Loucy (cell line): ENCODE results near the gene CUL1.

Experiments used
- H2AFZ ChIP-seq: fragments of 200-600 bp; sonication (generic); 2 replicates; pipeline ENCODE4 v1.6.0; 2016; ENCODE audit warnings: antibody characterized with exemption, mild to moderate bottlenecking, low read length, moderate library complexity
- H3F3A ChIP-seq: fragments of 200-600 bp; 2 replicates; pipeline ENCODE4 v1.6.0; 2016; ENCODE audit warnings: antibody characterized with exemption, low read depth, mild to moderate bottlenecking
- H3K27me3 ChIP-seq: fragments of 200-600 bp; sonication (generic); 2 replicates; pipeline ENCODE4 v1.6.1; 2014; ENCODE audit warnings: low read length, mild to moderate bottlenecking; ENCODE audit not compliant: insufficient read depth, poor library complexity, severe bottlenecking
- H3K36me3 ChIP-seq: fragments of 200-600 bp; sonication (generic); 2 replicates; pipeline ENCODE4 v1.6.1; 2016; ENCODE audit warnings: low read length; ENCODE audit not compliant: insufficient read depth
- H3K4me1 ChIP-seq: fragments of 200-600 bp; sonication (generic); 2 replicates; pipeline ENCODE4 v1.5.1; 2014; ENCODE audit warnings: low read length, mild to moderate bottlenecking; ENCODE audit not compliant: insufficient read depth, poor library complexity, severe bottlenecking
- H3K4me2 ChIP-seq: fragments of 200-600 bp; sonication (generic); 2 replicates; pipeline ENCODE4 v1.6.0; 2014; ENCODE audit warnings: antibody characterized with exemption, low read length, low read depth, mild to moderate bottlenecking; ENCODE audit not compliant: poor library complexity, severe bottlenecking
- H3K4me3 ChIP-seq: fragments of 200-600 bp; sonication (generic); 2 replicates; pipeline ENCODE4 v1.5.1; 2014; ENCODE audit warnings: low read length, mild to moderate bottlenecking, mixed read lengths; ENCODE audit not compliant: poor library complexity, severe bottlenecking
- H3K79me2 ChIP-seq: fragments of 200-600 bp; sonication (generic); 2 replicates; pipeline ENCODE4 v1.6.1; 2014; ENCODE audit warnings: low read length; ENCODE audit not compliant: insufficient read depth
- H3K9ac ChIP-seq: fragments of 200-600 bp; sonication (generic); 2 replicates; pipeline ENCODE4 v1.6.0; 2014; ENCODE audit warnings: mild to moderate bottlenecking, low read depth, low read length, moderate library complexity; ENCODE audit not compliant: poor library complexity, severe bottlenecking
- H3K9me2 ChIP-seq: fragments of 200-600 bp; sonication (generic); replicated peaks from 2 replicates; pipeline ENCODE4 v1.6.1; 2016; ENCODE audit warnings: low read depth, low read length, mixed read lengths
- H3K9me3 ChIP-seq: fragments of 200-600 bp; sonication (generic); 2 replicates; pipeline ENCODE4 v1.6.1; 2014; ENCODE audit warnings: mild to moderate bottlenecking, antibody characterized with exemption, low read length, low read depth; ENCODE audit not compliant: insufficient read depth
- H4K20me1 ChIP-seq: fragments of 200-600 bp; sonication (generic); 2 replicates; pipeline ENCODE4 v1.6.0; 2014; ENCODE audit warnings: antibody characterized with exemption, low read length, mild to moderate bottlenecking; ENCODE audit not compliant: insufficient read depth, poor library complexity, severe bottlenecking
- CTCF ChIP-seq: fragments of 200-600 bp; sonication (generic); conservative IDR thresholded peaks from 2 replicates; pipeline ENCODE4 v1.5.1; 2014; ENCODE audit warnings: mild to moderate bottlenecking, antibody characterized with exemption, low read length
- EZH2phosphoT487 ChIP-seq: fragments of 200-600 bp; IDR thresholded peaks from 2 replicates; pipeline ENCODE4 v1.6.1; 2018; ENCODE audit warnings: antibody characterized with exemption, mild to moderate bottlenecking, moderate library complexity, borderline replicate concordance

Gene CUL1

GRCh38 chr7:148825338-148825737 is 126.6 kb downstream of the CUL1 start:
- Histone ChIP-seq H3F3A (no peaks in the 10 kb centered on the region), H2AFZ (no peak overlapping the region), H3K9me2 (no peaks in the 10 kb centered on the region), H3K4me3 (no peak overlapping the region), H3K27me3 (no peaks in the 10 kb centered on the region), H3K9me3 (no peaks in the 10 kb centered on the region), H3K9ac (no peak overlapping the region), H3K4me2 (no peak overlapping the region), H3K36me3 (no peaks in the 10 kb centered on the region), H3K79me2 (no peaks in the 10 kb centered on the region), H3K4me1 (no peaks in the 10 kb centered on the region), H4K20me1 (no peaks in the 10 kb centered on the region)
- no peak for TF ChIP-seq EZH2phosphoT487
- TF ChIP-seq CTCF = no peak

- H3K4me1 ChIP-seq = no peaks in the 10 kb centered on the region
- no peaks in the 10 kb centered on the region for H3K9me3 ChIP-seq
- no peaks in the 10 kb centered on the region for H4K20me1 ChIP-seq
- no peaks in the 10 kb centered on the region for H3K79me2 ChIP-seq
- no peaks in the 10 kb centered on the region for H3K9me2 ChIP-seq
- no peak overlapping the region for H3K9ac ChIP-seq
- no peaks in the 10 kb centered on the region for H3F3A ChIP-seq
- no peaks in the 10 kb centered on the region for H3K36me3 ChIP-seq
- no peaks in the 10 kb centered on the region for H3K27me3 ChIP-seq
- H2AFZ ChIP-seq = no peak overlapping the region
- no peak overlapping the region for H3K4me2 ChIP-seq
- no peak for TF ChIP-seq EZH2phosphoT487
- no peak overlapping the region for H3K4me3 ChIP-seq
Measured at GRCh38 chr7:148828965-148829364, 130.3 kb downstream of the CUL1 start.

- no peaks in the 10 kb centered on the region for H3K9me3 ChIP-seq
- no peaks in the 10 kb centered on the region for H3K4me1 ChIP-seq
- no peak overlapping the region for H3K4me2 ChIP-seq
- no peak overlapping the region for H2AFZ ChIP-seq
- H3K27me3 ChIP-seq = no peaks in the 10 kb centered on the region
- no peak overlapping the region for H3K9ac ChIP-seq
- no peaks in the 10 kb centered on the region for H4K20me1 ChIP-seq
- no peaks in the 10 kb centered on the region for H3K79me2 ChIP-seq
- no peaks in the 10 kb centered on the region for H3K9me2 ChIP-seq
- H3K4me3 ChIP-seq = no peak overlapping the region
- no peak for TF ChIP-seq EZH2phosphoT487
- no peak for TF ChIP-seq CTCF
- H3K36me3 ChIP-seq = no peaks in the 10 kb centered on the region
- H3F3A ChIP-seq = no peaks in the 10 kb centered on the region
Measured at GRCh38 chr7:148830897-148831692, 132.4 kb downstream of the CUL1 start.

GRCh38 chr7:148831782-148832181 is 133.1 kb downstream of the CUL1 start:
- no peak overlapping the region for H2AFZ ChIP-seq
- no peaks in the 10 kb centered on the region for H4K20me1 ChIP-seq
- H3K9ac ChIP-seq = no peak overlapping the region
- H3K9me2 ChIP-seq = no peaks in the 10 kb centered on the region
- H3K4me1 ChIP-seq = no peaks in the 10 kb centered on the region
- no peaks in the 10 kb centered on the region for H3K36me3 ChIP-seq
- no peak overlapping the region for H3K4me3 ChIP-seq
- no peaks in the 10 kb centered on the region for H3K79me2 ChIP-seq
- H3K9me3 ChIP-seq = no peaks in the 10 kb centered on the region
- H3K4me2 ChIP-seq = no peak overlapping the region
- H3K27me3 ChIP-seq = no peaks in the 10 kb centered on the region
- H3F3A ChIP-seq = no peaks in the 10 kb centered on the region
- no peak for TF ChIP-seq EZH2phosphoT487
- no peak for TF ChIP-seq CTCF
